Neuronal stem cell (in vitro differentiated cells): ENCODE results near the gene SSX2IP.

Experiments used
- DNase-seq: peaks from one replicate; pipeline ENCODE4 v3.0.0-alpha.2; 2013; ENCODE audit warnings: low spot score
- H2AFZ ChIP-seq: one replicate; pipeline ENCODE4 v1.6.1; 2013; ENCODE audit warnings: mild to moderate bottlenecking, low read length, inconsistent platforms
- H2AK5ac ChIP-seq: 2 replicates; pipeline ENCODE4 v1.6.1; 2013; ENCODE audit warnings: low read depth, mild to moderate bottlenecking, inconsistent platforms, low read length, moderate library complexity, mixed read lengths
- H2BK120ac ChIP-seq: 2 replicates; pipeline ENCODE4 v1.6.1; 2013; ENCODE audit warnings: low read depth, mild to moderate bottlenecking, inconsistent platforms, low read length, moderate library complexity, mixed read lengths
- H2BK12ac ChIP-seq: one replicate; pipeline ENCODE4 v1.6.1; 2013; ENCODE audit warnings: low read length, inconsistent platforms
- H2BK15ac ChIP-seq: 2 replicates; pipeline ENCODE4 v1.6.1; 2013; ENCODE audit warnings: mild to moderate bottlenecking, low read length, inconsistent platforms, mixed read lengths
- H2BK5ac ChIP-seq: one replicate; pipeline ENCODE4 v1.6.1; 2013; ENCODE audit warnings: inconsistent platforms, mild to moderate bottlenecking, low read length, moderate library complexity
- H3K14ac ChIP-seq: one replicate; pipeline ENCODE4 v1.6.1; 2013; ENCODE audit warnings: low read length, inconsistent platforms
- H3K18ac ChIP-seq: 2 replicates; pipeline ENCODE4 v1.6.1; 2013; ENCODE audit warnings: low read length, inconsistent platforms
- H3K23ac ChIP-seq: 2 replicates; pipeline ENCODE4 v1.6.1; 2013; ENCODE audit warnings: low read depth, mild to moderate bottlenecking, mixed read lengths, low read length, inconsistent platforms; ENCODE audit not compliant: poor library complexity
- H3K27ac ChIP-seq: replicated peaks from 3 replicates; pipeline ENCODE4 v1.5.1; 2013; ENCODE audit warnings: low read length, inconsistent platforms
- H3K27me3 ChIP-seq, 3 experiments: 2 replicates each; pipeline ENCODE4 v1.6.1; 2013; ENCODE audit warnings: low read length in 3 of 3, mild to moderate bottlenecking in 2 of 3, inconsistent platforms in 1 of 3, low read depth in 1 of 3, mixed read lengths in 1 of 3, moderate library complexity in 1 of 3; ENCODE audit not compliant: control insufficient read depth in 3 of 3, insufficient read depth in 3 of 3
- H3K36me3 ChIP-seq, 2 donors: replicated peaks in 1 of 2; 2 replicates each; pipeline ENCODE4 v1.6.1; 2013; ENCODE audit warnings: low read length in 2 of 2; ENCODE audit not compliant: control insufficient read depth in 2 of 2, insufficient read depth in 2 of 2
- H3K4ac ChIP-seq: 2 replicates; pipeline ENCODE4 v1.6.1; 2013; ENCODE audit warnings: inconsistent platforms, mild to moderate bottlenecking, low read length, moderate library complexity
- H3K4me1 ChIP-seq, 2 donors: 1 replicate in 1 of 2; 2 replicates in 1 of 2; pipeline ENCODE4 v1.6.1; 2013; ENCODE audit warnings: low read length in 2 of 2, low read depth in 1 of 2; ENCODE audit not compliant: control insufficient read depth in 2 of 2, insufficient read depth in 1 of 2
- H3K4me2 ChIP-seq: one replicate; pipeline ENCODE4 v1.6.1; 2013; ENCODE audit warnings: mild to moderate bottlenecking, low read length, inconsistent platforms; ENCODE audit not compliant: insufficient read depth, poor library complexity, severe bottlenecking
- H3K4me3 ChIP-seq, 2 donors: 2 replicates each; pipeline ENCODE4 v1.5.1; 2013; ENCODE audit warnings: low read length in 2 of 2, mild to moderate bottlenecking in 2 of 2, inconsistent platforms in 1 of 2, moderate library complexity in 1 of 2
- H3K79me1 ChIP-seq: one replicate; pipeline ENCODE4 v1.6.1; 2013; ENCODE audit warnings: low read depth, mild to moderate bottlenecking, inconsistent platforms, low read length, moderate library complexity
- H3K9ac ChIP-seq: one replicate; pipeline ENCODE4 v1.6.1; 2013; ENCODE audit warnings: mild to moderate bottlenecking, low read depth, low read length, inconsistent platforms; ENCODE audit not compliant: poor library complexity
- H3K9me3 ChIP-seq, 2 donors: replicated peaks in 1 of 2; 2 replicates each; pipeline versions ENCODE3 to v1.6.1; 2013; ENCODE audit warnings: low read length in 2 of 2, mild to moderate bottlenecking in 2 of 2, inconsistent platforms in 1 of 2, low read depth in 1 of 2, mixed read lengths in 1 of 2, moderate library complexity in 1 of 2; ENCODE audit not compliant: control insufficient read depth in 2 of 2, insufficient read depth in 1 of 2
- H4K8ac ChIP-seq: one replicate; pipeline ENCODE4 v1.6.1; 2013; ENCODE audit warnings: low read depth, mild to moderate bottlenecking, inconsistent platforms, low read length, moderate library complexity
- H4K91ac ChIP-seq: one replicate; pipeline ENCODE4 v1.6.1; 2013; ENCODE audit warnings: low read length, low read depth, mild to moderate bottlenecking, inconsistent platforms; ENCODE audit not compliant: poor library complexity
- WGBS, 2 donors: extraction: QIAGEN DNeasy Blood & Tissue Kit; methylation state at CpG; one replicate each; pipeline ENCODE4 v1.1.7; 2013; ENCODE audit warnings: missing lambda C conversion rate in 2 of 2, mixed read lengths in 1 of 2; ENCODE audit not compliant: insufficient read length in 2 of 2, insufficient replicate concordance in 1 of 2; ENCODE audit errors: extremely low coverage in 2 of 2; 5-methylcytosine and 5-hydroxymethylcytosine counted together

SSX2IP gene

GRCh38 chr1:84674021-84674420 is 16.2 kb downstream of the SSX2IP start:
- Histone ChIP-seq H3K27ac (no peak overlapping the region), H2BK12ac (no peak overlapping the region)

GRCh38 chr1:84672080-84672854 is 18.0 kb downstream of the SSX2IP start:
- WGBS, 2 donors, result no CpG with 5 or more reads among the region's 3 CpGs
- Histone ChIP-seq H2BK120ac (no peak overlapping the region), H4K8ac (no peak overlapping the region), H2AFZ (no peak overlapping the region), H2BK15ac (no peak overlapping the region), H2BK12ac (no peak overlapping the region), H3K79me1 (no peaks in the 10 kb centered on the region), H3K18ac (no peak overlapping the region), H3K4me2 (no peak overlapping the region), H3K9ac (no peak overlapping the region), H3K27me3 (no peaks in the 10 kb centered on the region), H3K4me1 (peaks cover 0 to 3% of the 10 kb centered on the region in 2 donors), H3K9me3 (no peaks in the 10 kb centered on the region), H3K4ac (no peak overlapping the region), H2AK5ac (no peak overlapping the region), H3K23ac (no peak overlapping the region), H3K14ac (no peak overlapping the region), H3K27ac (no peak overlapping the region), H3K36me3 (peaks cover 3 to 14% of the 10 kb centered on the region in 2 donors), H2BK5ac (no peak overlapping the region), H3K4me3 (no peak overlapping the region), H4K91ac (no peak overlapping the region)
- no peak for DNase-seq

More at GRCh38 chr1:84674021-84674420, 16.2 kb downstream of the SSX2IP start:
- no peak overlapping the region for H3K23ac ChIP-seq
- no peaks in the 10 kb centered on the region for H3K79me1 ChIP-seq
- peaks cover 0 to 3% of the 10 kb centered on the region in 2 donors for H3K4me1 ChIP-seq
- no peaks in the 10 kb centered on the region for H3K9me3 ChIP-seq
- no peak overlapping the region for H2BK120ac ChIP-seq
- H2AK5ac ChIP-seq, result no peak overlapping the region
- DNase-seq, result no peak
- WGBS, 2 donors, result no CpG with 5 or more reads among the region's 2 CpGs
- H3K18ac ChIP-seq, result no peak overlapping the region
- H3K4me2 ChIP-seq, result no peak overlapping the region
- H2BK15ac ChIP-seq, result no peak overlapping the region
- no peak overlapping the region for H2AFZ ChIP-seq
- no peak overlapping the region for H3K14ac ChIP-seq
- no peak overlapping the region for H3K4me3 ChIP-seq
- H4K8ac ChIP-seq, result no peak overlapping the region
- no peak overlapping the region for H2BK5ac ChIP-seq
- H3K9ac ChIP-seq, result no peak overlapping the region
- H3K4ac ChIP-seq, result no peak overlapping the region
- H3K27me3 ChIP-seq, result no peaks in the 10 kb centered on the region
- H3K36me3 ChIP-seq, result peaks cover 1 to 9% of the 10 kb centered on the region in 2 donors
- no peak overlapping the region for H4K91ac ChIP-seq

GRCh38 chr1:84669831-84670230 is 20.4 kb downstream of the SSX2IP start:
- H3K14ac ChIP-seq, result no peak overlapping the region
- H3K9ac ChIP-seq, result no peak overlapping the region
- H4K8ac ChIP-seq, result no peak overlapping the region
- no peak overlapping the region for H3K4me3 ChIP-seq
- H3K23ac ChIP-seq, result no peak overlapping the region
- no peak overlapping the region for H2BK12ac ChIP-seq
- H3K4me1 ChIP-seq, result no peaks in the 10 kb centered on the region
- H3K4me2 ChIP-seq, result no peak overlapping the region
- no peak overlapping the region for H2AK5ac ChIP-seq
- no peak overlapping the region for H3K27ac ChIP-seq
- no peak overlapping the region for H2BK5ac ChIP-seq
- no peaks in the 10 kb centered on the region for H3K27me3 ChIP-seq
- no peaks in the 10 kb centered on the region for H3K9me3 ChIP-seq
- DNase-seq, result no peak
- no peak overlapping the region for H4K91ac ChIP-seq
- H3K18ac ChIP-seq, result no peak overlapping the region
- H2BK120ac ChIP-seq, result no peak overlapping the region
- H2BK15ac ChIP-seq, result no peak overlapping the region
- no CpG with 5 or more reads among the region's 2 CpGs for WGBS, 2 donors
- peaks cover 6 to 14% of the 10 kb centered on the region in 2 donors for H3K36me3 ChIP-seq
- no peak overlapping the region for H3K4ac ChIP-seq
- H3K79me1 ChIP-seq, result no peaks in the 10 kb centered on the region
- H2AFZ ChIP-seq, result no peak overlapping the region

GRCh38 chr1:84668185-84668584 is 22.1 kb downstream of the SSX2IP start:
- Histone ChIP-seq H3K4me2 (no peak overlapping the region), H3K79me1 (no peaks in the 10 kb centered on the region), H2AK5ac (no peak overlapping the region), H4K91ac (no peak overlapping the region), H2BK12ac (no peak overlapping the region), H2BK15ac (no peak overlapping the region), H2AFZ (no peak overlapping the region), H3K4ac (no peak overlapping the region), H3K4me3 (no peak overlapping the region), H4K8ac (no peak overlapping the region), H3K18ac (no peak overlapping the region), H3K14ac (no peak overlapping the region), H3K4me1 (no peaks in the 10 kb centered on the region), H2BK5ac (no peak overlapping the region), H3K9ac (no peak overlapping the region), H3K36me3 (peaks cover 8 to 26% of the 10 kb centered on the region in 2 donors), H3K9me3 (no peaks in the 10 kb centered on the region), H3K23ac (no peak overlapping the region), H3K27me3 (no peaks in the 10 kb centered on the region), H2BK120ac (no peak overlapping the region), H3K27ac (no peak overlapping the region)
- no CpG with 5 or more reads among the region's 1 CpG for WGBS, 2 donors
- no peak for DNase-seq
